ENCODE data around the gene E2F3. TPM values are rescaled to one million over a fixed set of nuclear protein-coding genes. Genes with fewer than 3 reads are reported as not detected.

E2F3 gene
- total RNA-seq, 4 donors from 2014 or later: 2.2 to 16.3 (median 5.6) TPM

- 80 to 88% methylated on average over 1 to 2 of the region's 2 CpGs for WGBS, 2 donors (ENCODE audit: low coverage in 1 of 2)
- H3K4me1 ChIP-seq: no peaks in the 10 kb centered on the region
- in situ Hi-C loops (cut with MboI; ENCODE audit: low pct_ligation_motif_present in 1 of 4, low pct_unique_long_range_greater_than_20kb in 1 of 4, low sequenced_read_pairs in 3 of 4): no loop called here
- no peak overlapping the region for H3K27ac ChIP-seq
- no peaks in the 10 kb centered on the region for H3K27me3 ChIP-seq
- H3K4me3 ChIP-seq: no peak overlapping the region
- intact Hi-C loops (cut with DNase I; ENCODE audit: low total_unique reads): no loop called here
- DNase-seq: no peak
- no peaks in the 10 kb centered on the region for H3K9me3 ChIP-seq
- TF ChIP-seq POLR2A (IDR thresholded peaks at IDR 0.05) (no peak), POLR2AphosphoS5 (IDR thresholded peaks at IDR 0.05) (no peak)
- no peaks in the 10 kb centered on the region for H3K36me3 ChIP-seq
These were observed 12.6 kb upstream of the E2F3 start for GRCh38 chr6:20389066-20389465.

DNA sequence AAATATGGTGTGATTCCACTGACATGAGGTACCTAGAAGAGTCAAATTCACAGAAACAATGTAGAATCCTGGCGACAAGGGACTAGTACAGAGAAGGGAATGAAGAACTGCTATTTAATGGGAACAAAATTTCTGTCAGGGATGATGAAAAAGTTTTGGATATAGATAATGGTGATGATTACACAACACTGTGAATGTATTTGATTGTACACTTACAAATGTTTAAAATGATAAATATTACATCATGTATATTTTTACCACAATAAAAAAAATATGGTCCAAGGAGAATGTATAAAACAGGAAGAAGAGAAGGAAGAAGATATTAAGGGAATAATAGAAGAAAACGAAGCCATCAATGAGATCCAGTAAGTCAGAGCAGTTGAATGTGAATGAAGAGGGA, 8.4 kb upstream of the E2F3 start:
- intact Hi-C loops (cut with DNase I; ENCODE audit: low total_unique reads): no loop called here
- in situ Hi-C loops (cut with MboI; ENCODE audit: low pct_ligation_motif_present in 1 of 4, low pct_unique_long_range_greater_than_20kb in 1 of 4, low sequenced_read_pairs in 3 of 4): loop anchor here (10.0 kb wide), 2 partner anchors 98 to 132 kb away; no protein-coding TSS in a partner anchor
- no peaks in the 10 kb centered on the region for H3K9me3 ChIP-seq
- H3K4me3 ChIP-seq: no peak overlapping the region
- DNase-seq: no peak
- H3K36me3 ChIP-seq: no peaks in the 10 kb centered on the region
- H3K27me3 ChIP-seq: no peaks in the 10 kb centered on the region
- no peak for TF ChIP-seq CTCF (IDR thresholded peaks at IDR 0.05)
- no peak for TF ChIP-seq POLR2AphosphoS5 (IDR thresholded peaks at IDR 0.05)
- no peak for TF ChIP-seq EP300 (IDR thresholded peaks at IDR 0.05; ENCODE audit: low read depth)
- TF ChIP-seq POLR2A (IDR thresholded peaks at IDR 0.05): no peak
- H3K27ac ChIP-seq: no peak overlapping the region
- 71 to 89% methylated on average over 1 to 2 of the region's 2 CpGs for WGBS, 2 donors (ENCODE audit: low coverage in 1 of 2)
- no peaks in the 10 kb centered on the region for H3K4me1 ChIP-seq

DNA sequence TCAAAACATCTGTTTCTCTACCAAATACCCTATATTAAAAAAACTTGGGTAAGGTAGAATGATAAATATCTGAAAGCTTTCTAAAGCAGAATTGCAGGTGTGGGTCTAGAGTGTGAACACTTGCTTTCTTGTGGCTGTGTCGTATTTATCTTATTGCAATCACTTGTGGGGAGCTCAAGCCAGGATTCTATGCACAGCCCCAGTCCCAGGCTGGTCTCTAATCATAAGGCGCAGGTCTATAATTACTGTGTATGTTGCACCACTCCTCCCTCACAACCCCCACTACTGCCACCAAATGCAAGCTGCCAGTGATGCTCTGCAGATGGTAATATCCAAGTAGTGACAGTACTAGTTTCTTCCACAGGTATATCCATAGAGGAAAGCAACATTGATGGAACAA, 2.2 kb upstream of the E2F3 start:
- no peak for DNase-seq
- intact Hi-C loops (cut with DNase I; ENCODE audit: low total_unique reads): no loop called here

DNA sequence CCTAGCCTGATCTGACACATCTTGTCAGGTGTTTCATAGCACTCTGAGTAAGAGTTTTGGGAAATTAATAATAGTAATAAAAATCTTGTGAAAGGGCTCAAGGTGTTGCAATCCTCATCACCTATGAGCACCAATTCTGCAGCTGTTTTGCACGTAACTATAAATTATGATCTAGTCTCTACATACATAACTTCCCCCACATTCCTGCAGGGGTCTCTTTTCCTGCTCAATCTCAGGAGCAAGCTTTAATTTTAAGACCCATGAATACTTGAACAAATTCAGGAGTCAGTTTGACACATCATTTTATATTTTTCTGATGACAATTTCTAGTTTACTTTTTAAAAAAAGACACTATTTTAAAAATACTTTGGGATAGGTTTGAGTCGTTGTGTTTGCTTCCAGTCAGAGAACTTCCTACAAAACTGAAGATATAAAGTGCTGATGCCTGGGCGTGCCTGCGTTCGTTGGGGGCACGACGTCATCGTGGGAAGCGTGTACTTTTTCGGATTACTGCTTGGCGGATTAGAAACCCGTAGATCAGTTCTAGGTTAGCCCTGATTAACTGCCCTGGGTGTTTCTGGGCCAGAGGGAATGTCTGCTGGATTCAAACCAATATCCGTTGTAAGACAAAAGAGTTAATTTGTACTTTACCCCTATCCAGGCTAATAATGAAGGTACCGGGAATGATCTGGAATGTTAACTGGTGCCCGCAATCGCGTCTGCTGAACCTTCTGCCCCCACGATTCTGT, 1.0 kb upstream of the E2F3 start:
- Histone ChIP-seq H3K4me1 (peaks cover 0 to 18% (median 6%) of the 10 kb centered on the region in 4 donors), H3K4me3 (peak overlapping the region; percentile 33 to 75 (median 42)), H3K9me3 (no peaks in the 10 kb centered on the region), H3K36me3 (no peaks in the 10 kb centered on the region), H3K27ac (peak overlapping the region; percentile 78 to 87 (median 82)), H3K27me3 (no peaks in the 10 kb centered on the region)
- DNase-seq: peak; percentile 57
- intact Hi-C loops (cut with DNase I; ENCODE audit: low total_unique reads) (loop anchor here (10.0 kb wide), 2 partner anchors 124 to 286 kb away; no protein-coding TSS in a partner anchor), in situ Hi-C loops (cut with MboI; ENCODE audit: low pct_ligation_motif_present in 1 of 4, low pct_unique_long_range_greater_than_20kb in 1 of 4, low sequenced_read_pairs in 3 of 4) (no loop called here)
- TF ChIP-seq POLR2A (IDR thresholded peaks at IDR 0.05): peak; percentile 16
- TF ChIP-seq POLR2AphosphoS5 (IDR thresholded peaks at IDR 0.05): no peak
- TF ChIP-seq CTCF (IDR thresholded peaks at IDR 0.05): peak; percentile 38 to 59 (median 44)
- TF ChIP-seq EP300 (IDR thresholded peaks at IDR 0.05; ENCODE audit: low read depth): no peak
- 3 to 14% methylated on average over 1 to 18 of the region's 18 CpGs for WGBS, 2 donors (ENCODE audit: low coverage in 1 of 2)

More for the DNA sequence above, 2.2 kb upstream of the E2F3 start:
- Histone ChIP-seq H3K27me3 (no peaks in the 10 kb centered on the region), H3K9me3 (no peaks in the 10 kb centered on the region), H3K36me3 (no peaks in the 10 kb centered on the region), H3K4me1 (peaks cover 0 to 15% (median 6%) of the 10 kb centered on the region in 4 donors), H3K4me3 (no peak overlapping the region), H3K27ac (no peak overlapping the region)
- no peak for TF ChIP-seq CTCF (IDR thresholded peaks at IDR 0.05)
- TF ChIP-seq EP300 (IDR thresholded peaks at IDR 0.05; ENCODE audit: low read depth): no peak
- TF ChIP-seq POLR2A (IDR thresholded peaks at IDR 0.05): no peak
- no peak for TF ChIP-seq POLR2AphosphoS5 (IDR thresholded peaks at IDR 0.05)
- 85 to 95% methylated on average over 2 of the region's 2 CpGs for WGBS, 2 donors (ENCODE audit: low coverage in 1 of 2)
- in situ Hi-C loops (cut with MboI; ENCODE audit: low pct_ligation_motif_present in 1 of 4, low pct_unique_long_range_greater_than_20kb in 1 of 4, low sequenced_read_pairs in 3 of 4): loop anchor here (10.0 kb wide), 2 partner anchors 105 to 125 kb away; no protein-coding TSS in a partner anchor

Measured in transverse colon (tissue), 4 donors.